ENCODE data around the gene KRTAP10-9.

DNA sequence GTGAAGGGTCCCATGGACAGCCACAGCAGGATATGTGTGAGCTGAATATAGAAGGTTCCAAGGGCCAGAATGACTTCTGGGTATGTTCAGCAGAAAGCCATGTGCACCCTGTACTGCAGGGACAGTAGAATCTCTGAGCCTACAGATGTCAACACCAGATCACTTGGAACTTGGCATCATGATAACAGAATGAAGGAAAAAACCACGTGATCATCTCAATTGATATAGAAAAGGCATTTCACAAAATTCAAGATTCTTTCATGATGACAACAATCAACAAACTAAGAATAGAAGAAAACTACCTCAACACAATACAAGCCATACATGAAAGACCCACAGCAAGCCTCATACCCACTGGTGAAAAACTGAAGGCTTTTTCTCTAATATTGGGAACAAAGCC is 40.7 kb downstream of the KRTAP10-9 start:
- no peak for TF ChIP-seq POLR2A (IDR thresholded peaks at IDR 0.05)
- TF ChIP-seq, protein P1, sequence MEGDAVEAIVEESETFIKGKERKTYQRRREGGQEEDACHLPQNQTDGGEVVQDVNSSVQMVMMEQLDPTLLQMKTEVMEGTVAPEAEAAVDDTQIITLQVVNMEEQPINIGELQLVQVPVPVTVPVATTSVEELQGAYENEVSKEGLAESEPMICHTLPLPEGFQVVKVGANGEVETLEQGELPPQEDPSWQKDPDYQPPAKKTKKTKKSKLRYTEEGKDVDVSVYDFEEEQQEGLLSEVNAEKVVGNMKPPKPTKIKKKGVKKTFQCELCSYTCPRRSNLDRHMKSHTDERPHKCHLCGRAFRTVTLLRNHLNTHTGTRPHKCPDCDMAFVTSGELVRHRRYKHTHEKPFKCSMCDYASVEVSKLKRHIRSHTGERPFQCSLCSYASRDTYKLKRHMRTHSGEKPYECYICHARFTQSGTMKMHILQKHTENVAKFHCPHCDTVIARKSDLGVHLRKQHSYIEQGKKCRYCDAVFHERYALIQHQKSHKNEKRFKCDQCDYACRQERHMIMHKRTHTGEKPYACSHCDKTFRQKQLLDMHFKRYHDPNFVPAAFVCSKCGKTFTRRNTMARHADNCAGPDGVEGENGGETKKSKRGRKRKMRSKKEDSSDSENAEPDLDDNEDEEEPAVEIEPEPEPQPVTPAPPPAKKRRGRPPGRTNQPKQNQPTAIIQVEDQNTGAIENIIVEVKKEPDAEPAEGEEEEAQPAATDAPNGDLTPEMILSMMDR (IDR thresholded peaks at IDR 0.05 in 4 of 5, conservative IDR thresholded peaks at IDR 0.05 in 1 of 5), result no peak
